Calu3 (cell line): ENCODE results near the gene TRNAU1AP. TPM values are rescaled to one million over a fixed set of nuclear protein-coding genes. Genes with fewer than 3 reads are reported as not detected.

Experiments
- Bru-seq: library from RNA; stranded (reverse); fragments of 400-500 nt; gene quantifications from one replicate; lab custom pipeline; 2021; lab: Mats Ljungman, UMichigan
- BruChase-seq, 2 experiments: library from RNA; stranded (reverse); fragments of 400-500 nt; gene quantifications; one replicate each; lab custom pipeline; 2021; lab: Mats Ljungman, UMichigan
- BruUV-seq: library from RNA; stranded (reverse); fragments of 400-500 nt; replicated peaks from 2 replicates; lab custom pipeline; 2021; lab: Mats Ljungman, UMichigan
- CTCF ChIA-PET: fragments of 300-600 bp; sonication (Branson Sonifier 250); formaldehyde crosslinking; loops from one replicate; lab custom pipeline; 2022; ENCODE audit warnings: antibody characterized with exemption; lab: Charles Lee
- DNase-seq: peaks from one replicate; pipeline ENCODE4 v3.0.0; 2022
- H3K27ac Mint-ChIP-seq: one replicate; pipeline ENCODE4 v1.8.0; 2022; ENCODE audit warnings: mixed read lengths; ENCODE audit not compliant: unreplicated experiment
- H3K27me3 Mint-ChIP-seq: one replicate; pipeline ENCODE4 v1.8.0; 2022; ENCODE audit warnings: mixed read lengths; ENCODE audit not compliant: unreplicated experiment
- H3K36me3 Mint-ChIP-seq: one replicate; pipeline ENCODE4 v1.8.0; 2022; ENCODE audit warnings: mild to moderate bottlenecking, moderate library complexity, mixed read lengths; ENCODE audit not compliant: insufficient read depth, unreplicated experiment
- H3K4me1 Mint-ChIP-seq: one replicate; pipeline ENCODE4 v1.8.0; 2022; ENCODE audit warnings: mild to moderate bottlenecking, low read depth, mixed read lengths; ENCODE audit not compliant: unreplicated experiment
- H3K4me3 Mint-ChIP-seq: one replicate; pipeline ENCODE4 v1.8.0; 2022; ENCODE audit warnings: mild to moderate bottlenecking, low read depth, moderate library complexity, mixed read lengths; ENCODE audit not compliant: unreplicated experiment
- H3K9me3 Mint-ChIP-seq: one replicate; pipeline ENCODE4 v1.8.0; 2022; ENCODE audit warnings: low read depth, mixed read lengths; ENCODE audit not compliant: unreplicated experiment
- intact Hi-C: fragments of 100-400 bp; cut with micrococcal nuclease; formaldehyde crosslinking; loops from one replicate; pipeline ENCODE4 v1.10.0; 2022; ENCODE audit not compliant: unreplicated experiment
- long read RNA-seq: library from polyadenylated mRNA; stranded (forward); transcript quantifications from one replicate; pipeline ENCODE4 v2.0.0, GENCODE V29; 2022
- total RNA-seq: library from RNA; stranded (reverse); gene quantifications from 2 replicates; pipeline ENCODE4 v1.2.3, GENCODE V29; 2022
- TF ChIP-seq, protein P1 (sequence below): fragments of 200-600 bp; IDR thresholded peaks from one replicate; pipeline ENCODE4 v1.8.0; 2022; ENCODE audit warnings: antibody characterized with exemption; ENCODE audit not compliant: unreplicated experiment

Gene TRNAU1AP
- total RNA-seq (29.9 and 40.4 TPM in 2 replicates), Bru-seq, nascent RNA (percentile 62 among the genes with signal in this experiment), BruChase-seq, experiment 1, labeled RNA remaining after a 6-hour chase (percentile 69 among the genes with signal in this experiment), BruChase-seq, experiment 2, labeled RNA remaining after a 2-hour chase (percentile 66 among the genes with signal in this experiment)
- long read RNA-seq, transcript TRNAU1AP-201 (9 exons, 1,799 nt): major isoform, 15 of 49 reads
- long read RNA-seq, partial matches to known transcripts: 2 of 49 reads
- long read RNA-seq, other reads (novel, unspliced or antisense): 29 of 49 reads

DNA sequence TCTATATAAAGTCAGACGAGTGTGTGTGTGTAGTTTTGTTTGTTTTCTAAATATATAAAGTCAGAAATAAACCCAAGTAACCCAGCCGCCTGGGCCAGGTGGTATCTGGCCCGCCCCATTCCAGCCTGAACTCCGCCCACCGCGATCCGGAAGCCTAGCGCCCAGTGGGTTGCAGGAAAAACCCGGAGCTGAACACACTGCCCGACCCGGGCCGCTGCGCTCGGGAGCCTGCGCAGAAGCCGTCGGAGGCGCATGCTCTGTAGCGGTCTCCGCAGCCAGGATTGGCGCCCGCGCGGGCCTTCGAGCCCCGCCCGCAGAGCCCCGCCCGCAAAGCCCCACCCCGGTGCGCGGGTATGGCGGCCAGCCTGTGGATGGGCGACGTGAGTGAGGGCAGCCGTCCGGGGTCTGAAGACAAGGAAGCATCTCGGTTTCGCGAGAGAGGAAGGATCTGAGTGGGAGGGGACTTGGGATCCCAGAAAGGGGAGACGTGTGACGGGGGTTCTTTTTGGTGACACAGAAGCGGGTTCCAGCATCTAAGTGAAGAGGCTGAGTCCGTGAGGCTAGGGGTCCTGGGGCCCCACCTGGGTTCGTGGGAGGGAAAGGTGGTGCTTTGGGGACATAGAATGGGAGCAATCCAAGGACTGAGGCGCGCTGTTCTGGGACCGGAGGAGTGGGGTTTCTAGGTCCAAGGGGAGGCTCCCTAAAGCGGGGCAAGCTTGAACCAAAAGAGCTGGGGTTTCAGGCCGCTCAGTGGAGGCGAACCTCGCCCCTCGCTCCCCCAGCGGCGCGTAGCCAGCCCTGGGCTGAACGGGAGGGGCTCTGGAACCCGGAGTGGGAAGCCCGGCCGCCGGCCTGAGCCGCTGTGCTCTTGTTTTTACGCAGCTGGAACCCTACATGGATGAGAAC lies at the start of gene TRNAU1AP:
TSS of gene TRNAU1AP (plus strand) at position 328 of the 906 bp plus-strand sequence. CDS start at position 354, 26 bp downstream.
- H3K27me3 Mint-ChIP-seq: no peaks in the 10 kb centered on the region
- no TSS peak for BruUV-seq
- peak within 1 kb of the TSS; percentile 97 for H3K4me3 Mint-ChIP-seq
- peak; percentile 98 for DNase-seq
- no peaks in the 10 kb centered on the region for H3K9me3 Mint-ChIP-seq
- H3K36me3 Mint-ChIP-seq: peaks cover 45% of the 10 kb centered on the region
- CTCF ChIA-PET: interaction anchor here (1.0 to 1.2 kb wide), 2 partner anchors 29 to 305 kb away, joined by 3 read pairs; no protein-coding TSS in a partner anchor
- peak within 1 kb of the TSS; percentile 77 for H3K27ac Mint-ChIP-seq
- TF ChIP-seq, protein P1, sequence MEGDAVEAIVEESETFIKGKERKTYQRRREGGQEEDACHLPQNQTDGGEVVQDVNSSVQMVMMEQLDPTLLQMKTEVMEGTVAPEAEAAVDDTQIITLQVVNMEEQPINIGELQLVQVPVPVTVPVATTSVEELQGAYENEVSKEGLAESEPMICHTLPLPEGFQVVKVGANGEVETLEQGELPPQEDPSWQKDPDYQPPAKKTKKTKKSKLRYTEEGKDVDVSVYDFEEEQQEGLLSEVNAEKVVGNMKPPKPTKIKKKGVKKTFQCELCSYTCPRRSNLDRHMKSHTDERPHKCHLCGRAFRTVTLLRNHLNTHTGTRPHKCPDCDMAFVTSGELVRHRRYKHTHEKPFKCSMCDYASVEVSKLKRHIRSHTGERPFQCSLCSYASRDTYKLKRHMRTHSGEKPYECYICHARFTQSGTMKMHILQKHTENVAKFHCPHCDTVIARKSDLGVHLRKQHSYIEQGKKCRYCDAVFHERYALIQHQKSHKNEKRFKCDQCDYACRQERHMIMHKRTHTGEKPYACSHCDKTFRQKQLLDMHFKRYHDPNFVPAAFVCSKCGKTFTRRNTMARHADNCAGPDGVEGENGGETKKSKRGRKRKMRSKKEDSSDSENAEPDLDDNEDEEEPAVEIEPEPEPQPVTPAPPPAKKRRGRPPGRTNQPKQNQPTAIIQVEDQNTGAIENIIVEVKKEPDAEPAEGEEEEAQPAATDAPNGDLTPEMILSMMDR: no peak
- intact Hi-C loops: no loop called here
- no peaks in the 10 kb centered on the region for H3K4me1 Mint-ChIP-seq

DNA sequence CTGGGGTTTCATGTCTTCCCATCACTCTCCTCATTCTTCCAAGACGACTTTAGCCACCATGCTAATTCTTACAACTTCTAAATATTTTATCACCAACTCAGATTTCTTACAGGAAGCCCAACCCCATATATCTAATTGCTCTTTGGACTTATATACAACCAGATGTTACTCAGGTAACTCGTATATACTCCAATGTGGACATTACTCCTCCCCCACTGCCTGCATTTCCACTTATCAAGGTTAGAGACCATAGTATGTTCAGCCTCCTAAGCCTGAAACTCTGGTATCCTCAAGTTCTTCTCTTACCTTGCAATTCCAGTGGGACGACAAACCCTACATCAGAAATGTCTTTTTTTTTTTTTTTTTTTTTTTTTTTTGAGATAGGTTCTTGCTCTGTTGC lies 49.8 kb upstream of the TRNAU1AP start:
- Mint-ChIP-seq H3K9me3 (no peaks in the 10 kb centered on the region), H3K27ac (peak overlapping the region; percentile 39), H3K4me3 (no peak overlapping the region), H3K4me1 (peaks cover 14% of the 10 kb centered on the region), H3K27me3 (no peaks in the 10 kb centered on the region), H3K36me3 (peaks cover 45% of the 10 kb centered on the region)
- CTCF ChIA-PET: no interaction called here
- intact Hi-C loops: loop anchor here (10.0 kb wide), 2 partner anchors 88 to 258 kb away; no protein-coding TSS in a partner anchor
- DNase-seq: no peak
- TF ChIP-seq, protein P1: no peak
- no TSS peak for BruUV-seq

DNA sequence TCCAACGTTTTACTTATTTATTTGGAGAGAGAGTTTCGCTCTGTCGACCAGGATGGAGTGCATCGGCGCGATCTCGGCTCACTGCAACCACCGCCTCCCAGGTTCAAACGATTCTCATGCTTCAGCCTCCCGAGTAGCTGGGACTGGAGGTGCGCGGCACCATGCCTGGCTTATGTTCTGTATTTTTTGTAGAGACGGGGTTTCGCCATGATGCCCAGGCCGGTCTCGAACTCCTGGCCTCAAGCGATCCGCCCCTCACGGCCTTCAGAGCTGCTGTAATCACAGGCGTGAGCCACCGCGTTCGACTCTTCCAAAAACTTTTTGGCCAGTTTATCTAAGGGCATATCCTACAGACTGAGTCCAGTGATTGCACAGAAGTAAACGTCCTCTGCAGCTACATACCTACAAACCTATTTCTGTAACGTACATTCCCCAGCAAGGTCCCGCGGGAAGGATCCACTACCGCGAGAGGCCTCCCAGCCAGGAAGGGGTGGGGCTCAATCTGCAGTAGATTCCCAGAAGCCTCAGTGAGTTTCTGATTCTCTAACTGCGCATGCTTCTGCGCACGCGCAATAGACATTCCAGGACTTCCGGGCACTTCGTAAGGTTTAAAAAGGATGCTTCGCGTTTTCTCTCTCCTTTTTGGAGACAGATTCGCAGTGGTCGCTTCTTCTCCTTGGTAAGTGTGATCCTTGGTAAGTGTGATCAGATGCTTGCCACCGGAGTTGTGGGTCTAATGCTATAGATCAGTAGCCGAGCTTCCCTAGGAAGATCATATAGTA lies 47.3 kb upstream of the TRNAU1AP start, which contains the start of gene RCC1:
TSS of gene RCC1 (plus strand) at position 638 of the 782 bp plus-strand sequence. CDS start 23,824 bp downstream, outside the sequence.
- CTCF ChIA-PET: interaction anchor here (0.8 kb wide), 1 partner anchor 76 kb away, joined by 4 read pairs; no protein-coding TSS in a partner anchor
- Mint-ChIP-seq H3K4me1 (peaks cover 38% of the 10 kb centered on the region), H3K4me3 (peak within 1 kb of the TSS; percentile 96), H3K27me3 (no peaks in the 10 kb centered on the region), H3K27ac (peak within 1 kb of the TSS; percentile 98), H3K36me3 (peaks cover 57% of the 10 kb centered on the region), H3K9me3 (no peaks in the 10 kb centered on the region)
- intact Hi-C loops: loop anchor here (5.0 to 10.0 kb wide), 3 partner anchors 77 to 261 kb away; no protein-coding TSS in a partner anchor
- DNase-seq: peak; percentile 96
- TF ChIP-seq, protein P1: no peak
- BruUV-seq: TSS peak; percentile 96
